Endometrial microvascular endothelial cells (primary cell): Measurements from ENCODE around the gene ZDHHC12. TPM values are rescaled to one million over a fixed set of nuclear protein-coding genes. Genes with fewer than 3 reads are reported as not detected.
"Not testable (repeated sequence)": the region's sequence is repeated elsewhere in the genome, so short reads cannot be mapped to it uniquely, and the experiment has no call there.

Experiments
- in situ Hi-C: cut with HindIII; loops from 2 replicates; pipeline ENCODE4 v1.10.0; 2017; ENCODE audit warnings: low sequenced_read_pairs, low pct_unique_long_range_greater_than_20kb; ENCODE audit errors: inconsistent ontology term
- total RNA-seq: library from RNA; depleted of rRNA; stranded (reverse); fragments of >200 nt; gene quantifications from one replicate; pipeline ENCODE4 v1.2.3, GENCODE V29; 2015; ENCODE audit errors: inconsistent ontology term

ZDHHC12 gene
- total RNA-seq, 1 donor from 2014 or later, result 101 TPM

- in situ Hi-C loops, result no loop called here
Observed at GRCh38 chr9:128694344-128694743, 29.6 kb downstream of the ZDHHC12 start.

GRCh38 chr9:128693738-128694137 lies 30.2 kb downstream of the ZDHHC12 start:
- in situ Hi-C loops, result not testable (repeated sequence)

- in situ Hi-C loops, result no loop called here
Observed at GRCh38 chr9:128690684-128691034, 33.3 kb downstream of the ZDHHC12 start.

- in situ Hi-C loops, result no loop called here
Observed at GRCh38 chr9:128689820-128690683, 33.9 kb downstream of the ZDHHC12 start.

GRCh38 chr9:128689293-128689774 lies 34.6 kb downstream of the ZDHHC12 start:
- in situ Hi-C loops, result no loop called here

- in situ Hi-C loops, result no loop called here
Observed at GRCh38 chr9:128688501-128689292, 35.2 kb downstream of the ZDHHC12 start, which contains the start of gene SET. Gene SET, plus strand, starts transcription at chr9:128689222. Its CDS starts 361 bp downstream, at chr9:128689583.

- in situ Hi-C loops, result no loop called here
Observed at GRCh38 chr9:128687453-128687852, 36.5 kb downstream of the ZDHHC12 start.

- in situ Hi-C loops, result no loop called here
Observed at GRCh38 chr9:128685636-128686489, 38.1 kb downstream of the ZDHHC12 start.

GRCh38 chr9:128684325-128685199 lies 39.4 kb downstream of the ZDHHC12 start:
- in situ Hi-C loops, result no loop called here

GRCh38 chr9:128684065-128684324 lies 39.9 kb downstream of the ZDHHC12 start:
- in situ Hi-C loops, result no loop called here

- in situ Hi-C loops, result no loop called here
Observed at GRCh38 chr9:128683340-128684064, 40.4 kb downstream of the ZDHHC12 start.

- in situ Hi-C loops, result no loop called here
Observed at GRCh38 chr9:128677794-128678193, 46.1 kb downstream of the ZDHHC12 start.

- in situ Hi-C loops, result no loop called here
Observed at GRCh38 chr9:128675382-128675781, 48.5 kb downstream of the ZDHHC12 start.

Other genes with a start within 250 kb of the ZDHHC12 start
- 25.0 TPM for gene GLE1, start 219.4 kb downstream of the ZDHHC12 start, total RNA-seq
- gene SPTAN1, start 171.5 kb downstream of the ZDHHC12 start, total RNA-seq, result 221 TPM
- 112 TPM for gene DYNC2I2, start 67.3 kb downstream of the ZDHHC12 start, total RNA-seq
- gene SET, start 34.9 kb downstream of the ZDHHC12 start, total RNA-seq, result 410 TPM
- 33.1 TPM for gene PKN3, start 21.6 kb downstream of the ZDHHC12 start, total RNA-seq
- 38.4 TPM for gene ZER1, start 47.8 kb upstream of the ZDHHC12 start, total RNA-seq
- 19.1 TPM for gene TBC1D13, start 63.1 kb upstream of the ZDHHC12 start, total RNA-seq
- 20.6 TPM for gene ENDOG, start 94.4 kb upstream of the ZDHHC12 start, total RNA-seq
- 27.0 TPM for gene SPOUT1, start 105.7 kb upstream of the ZDHHC12 start, total RNA-seq
- gene KYAT1, start 157.8 kb upstream of the ZDHHC12 start, total RNA-seq, result 12.3 TPM
- gene LRRC8A, start 158.0 kb upstream of the ZDHHC12 start, total RNA-seq, result 91.1 TPM
- 0.09 TPM for gene PHYHD1, start 196.9 kb upstream of the ZDHHC12 start, total RNA-seq
- gene DOLK, start 223.5 kb upstream of the ZDHHC12 start, total RNA-seq, result 37.3 TPM
- 49.2 TPM for gene NUP188, start 223.6 kb upstream of the ZDHHC12 start, total RNA-seq